ENCODE measurements around the gene SPSB2. TPM values are rescaled to one million over a fixed set of nuclear protein-coding genes. Genes with fewer than 3 reads are reported as not detected.
"Not testable (repeated sequence)": the region's sequence is repeated elsewhere in the genome, so short reads cannot be mapped to it uniquely, and the experiment has no call there.

SPSB2 gene
- polyA plus RNA-seq, 1 donor from 2014 or later: 12.8 TPM

GRCh38 chr12:6909421-6910145 lies 36.5 kb upstream of the SPSB2 start:
- H3K27me3 ChIP-seq (ENCODE audit: insufficient read depth, low read depth, low read length): no peaks in the 10 kb centered on the region
- H3K4me2 ChIP-seq (ENCODE audit: low read length): no peak overlapping the region
- no peaks in the 10 kb centered on the region for H4K20me1 ChIP-seq (ENCODE audit: insufficient read depth)
- no peak overlapping the region for H3K27ac ChIP-seq (ENCODE audit: low read length)
- H3K36me3 ChIP-seq (ENCODE audit: insufficient read depth, low read length): no peaks in the 10 kb centered on the region
- no peaks in the 10 kb centered on the region for H3K9me3 ChIP-seq (ENCODE audit: low read length)
- no peaks in the 10 kb centered on the region for H3K9me2 ChIP-seq (ENCODE audit: insufficient read depth, low read length)
- no peaks in the 10 kb centered on the region for H3F3A ChIP-seq (ENCODE audit: insufficient read depth, low read length, poor library complexity, severe bottlenecking)
- H2AFZ ChIP-seq (ENCODE audit: low read depth, low read length): no peak overlapping the region
- no peak overlapping the region for H3K9ac ChIP-seq (ENCODE audit: low read length)
- peaks cover 5% of the 10 kb centered on the region for H3K79me2 ChIP-seq (replicated peaks; ENCODE audit: insufficient read depth, low read length)
- H3K4me3 ChIP-seq (ENCODE audit: low read length): no peak overlapping the region
- TF ChIP-seq POLR2AphosphoS5 (IDR thresholded peaks at IDR 0.05) (no peak), SMC3 (conservative IDR thresholded peaks at IDR 0.05; ENCODE audit: poor library complexity) (no peak), MXI1 (conservative IDR thresholded peaks at IDR 0.05; ENCODE audit: poor library complexity, severe bottlenecking) (no peak), EP300 (conservative IDR thresholded peaks at IDR 0.05; ENCODE audit: poor library complexity, severe bottlenecking) (no peak), EZH2 (IDR thresholded peaks at IDR 0.05; ENCODE audit: borderline replicate concordance, insufficient read depth, low read length, poor library complexity, severe bottlenecking) (no peak), TAF1 (IDR thresholded peaks at IDR 0.05; ENCODE audit: low read depth) (no peak), RAD21 (conservative IDR thresholded peaks at IDR 0.05) (no peak)
- TF ChIP-seq, protein P1, sequence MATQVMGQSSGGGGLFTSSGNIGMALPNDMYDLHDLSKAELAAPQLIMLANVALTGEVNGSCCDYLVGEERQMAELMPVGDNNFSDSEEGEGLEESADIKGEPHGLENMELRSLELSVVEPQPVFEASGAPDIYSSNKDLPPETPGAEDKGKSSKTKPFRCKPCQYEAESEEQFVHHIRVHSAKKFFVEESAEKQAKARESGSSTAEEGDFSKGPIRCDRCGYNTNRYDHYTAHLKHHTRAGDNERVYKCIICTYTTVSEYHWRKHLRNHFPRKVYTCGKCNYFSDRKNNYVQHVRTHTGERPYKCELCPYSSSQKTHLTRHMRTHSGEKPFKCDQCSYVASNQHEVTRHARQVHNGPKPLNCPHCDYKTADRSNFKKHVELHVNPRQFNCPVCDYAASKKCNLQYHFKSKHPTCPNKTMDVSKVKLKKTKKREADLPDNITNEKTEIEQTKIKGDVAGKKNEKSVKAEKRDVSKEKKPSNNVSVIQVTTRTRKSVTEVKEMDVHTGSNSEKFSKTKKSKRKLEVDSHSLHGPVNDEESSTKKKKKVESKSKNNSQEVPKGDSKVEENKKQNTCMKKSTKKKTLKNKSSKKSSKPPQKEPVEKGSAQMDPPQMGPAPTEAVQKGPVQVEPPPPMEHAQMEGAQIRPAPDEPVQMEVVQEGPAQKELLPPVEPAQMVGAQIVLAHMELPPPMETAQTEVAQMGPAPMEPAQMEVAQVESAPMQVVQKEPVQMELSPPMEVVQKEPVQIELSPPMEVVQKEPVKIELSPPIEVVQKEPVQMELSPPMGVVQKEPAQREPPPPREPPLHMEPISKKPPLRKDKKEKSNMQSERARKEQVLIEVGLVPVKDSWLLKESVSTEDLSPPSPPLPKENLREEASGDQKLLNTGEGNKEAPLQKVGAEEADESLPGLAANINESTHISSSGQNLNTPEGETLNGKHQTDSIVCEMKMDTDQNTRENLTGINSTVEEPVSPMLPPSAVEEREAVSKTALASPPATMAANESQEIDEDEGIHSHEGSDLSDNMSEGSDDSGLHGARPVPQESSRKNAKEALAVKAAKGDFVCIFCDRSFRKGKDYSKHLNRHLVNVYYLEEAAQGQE (IDR thresholded peaks at IDR 0.05; ENCODE audit: borderline replicate concordance): no peak
- TF ChIP-seq, protein P2, sequence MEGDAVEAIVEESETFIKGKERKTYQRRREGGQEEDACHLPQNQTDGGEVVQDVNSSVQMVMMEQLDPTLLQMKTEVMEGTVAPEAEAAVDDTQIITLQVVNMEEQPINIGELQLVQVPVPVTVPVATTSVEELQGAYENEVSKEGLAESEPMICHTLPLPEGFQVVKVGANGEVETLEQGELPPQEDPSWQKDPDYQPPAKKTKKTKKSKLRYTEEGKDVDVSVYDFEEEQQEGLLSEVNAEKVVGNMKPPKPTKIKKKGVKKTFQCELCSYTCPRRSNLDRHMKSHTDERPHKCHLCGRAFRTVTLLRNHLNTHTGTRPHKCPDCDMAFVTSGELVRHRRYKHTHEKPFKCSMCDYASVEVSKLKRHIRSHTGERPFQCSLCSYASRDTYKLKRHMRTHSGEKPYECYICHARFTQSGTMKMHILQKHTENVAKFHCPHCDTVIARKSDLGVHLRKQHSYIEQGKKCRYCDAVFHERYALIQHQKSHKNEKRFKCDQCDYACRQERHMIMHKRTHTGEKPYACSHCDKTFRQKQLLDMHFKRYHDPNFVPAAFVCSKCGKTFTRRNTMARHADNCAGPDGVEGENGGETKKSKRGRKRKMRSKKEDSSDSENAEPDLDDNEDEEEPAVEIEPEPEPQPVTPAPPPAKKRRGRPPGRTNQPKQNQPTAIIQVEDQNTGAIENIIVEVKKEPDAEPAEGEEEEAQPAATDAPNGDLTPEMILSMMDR (IDR thresholded peaks at IDR 0.05; ENCODE audit: poor library complexity, severe bottlenecking): no peak

DNA sequence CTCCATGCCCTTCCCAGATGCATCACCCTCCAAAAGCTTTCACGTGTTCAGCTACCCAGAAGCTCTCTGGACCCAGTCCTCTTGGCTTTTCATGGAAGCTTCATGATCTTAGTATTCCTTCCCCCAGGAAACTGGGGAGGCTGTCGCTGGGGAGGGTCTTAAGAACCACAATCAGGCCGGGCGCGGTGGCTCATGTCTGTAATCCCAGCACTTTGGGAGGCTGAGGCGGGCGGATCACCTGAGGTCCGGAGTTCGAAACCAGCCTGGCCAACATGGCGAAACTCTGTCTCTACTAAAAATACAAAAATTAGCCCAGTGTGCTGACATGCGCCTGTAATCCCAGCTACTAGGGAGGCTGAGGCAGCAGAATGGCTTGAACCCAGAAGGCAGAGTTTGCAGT lies 35.0 kb upstream of the SPSB2 start:
- not testable (repeated sequence) for H4K20me1 ChIP-seq (ENCODE audit: insufficient read depth); H3K9ac ChIP-seq (ENCODE audit: low read length); H3K9me2 ChIP-seq (ENCODE audit: insufficient read depth, low read length); H3F3A ChIP-seq (ENCODE audit: insufficient read depth, low read length, poor library complexity, severe bottlenecking); H3K79me2 ChIP-seq (replicated peaks; ENCODE audit: insufficient read depth, low read length); H3K4me3 ChIP-seq (ENCODE audit: low read length); H2AFZ ChIP-seq (ENCODE audit: low read depth, low read length); H3K27me3 ChIP-seq (ENCODE audit: insufficient read depth, low read depth, low read length); H3K27ac ChIP-seq (ENCODE audit: low read length); H3K4me2 ChIP-seq (ENCODE audit: low read length); H3K36me3 ChIP-seq (ENCODE audit: insufficient read depth, low read length); H3K9me3 ChIP-seq (ENCODE audit: low read length)
